ENCODE measurements around the gene TOR3A. TPM values are rescaled to one million over a fixed set of nuclear protein-coding genes. Genes with fewer than 3 reads are reported as not detected.

The TOR3A gene
- total RNA-seq, 1 donor from 2014 or later = 8.2 TPM

GRCh38 chr1:179091691-179092165 lies 9.9 kb downstream of the TOR3A start:
- H3K27me3 Mint-ChIP-seq (ENCODE audit: unreplicated experiment) = peaks cover 7% of the 10 kb centered on the region
- peak overlapping the region; percentile 53 for H3K4me3 Mint-ChIP-seq (ENCODE audit: unreplicated experiment)
- H3K4me1 Mint-ChIP-seq (ENCODE audit: low read depth, unreplicated experiment) = peaks cover 23% of the 10 kb centered on the region
- peaks cover 7% of the 10 kb centered on the region for H3K36me3 Mint-ChIP-seq (ENCODE audit: unreplicated experiment)
- TF ChIP-seq CTCF (IDR thresholded peaks at IDR 0.05; ENCODE audit: partially characterized antibody, unreplicated experiment) = no peak
- peak; percentile 77 for DNase-seq
- peaks cover 4% of the 10 kb centered on the region for H3K9me3 Mint-ChIP-seq (ENCODE audit: unreplicated experiment)
- peak overlapping the region; percentile 93 for H3K27ac Mint-ChIP-seq (ENCODE audit: unreplicated experiment)

- peaks cover 7% of the 10 kb centered on the region for H3K27me3 Mint-ChIP-seq (ENCODE audit: unreplicated experiment)
- no peak overlapping the region for H3K27ac Mint-ChIP-seq (ENCODE audit: unreplicated experiment)
- no peak for TF ChIP-seq CTCF (IDR thresholded peaks at IDR 0.05; ENCODE audit: partially characterized antibody, unreplicated experiment)
- peaks cover 7% of the 10 kb centered on the region for H3K36me3 Mint-ChIP-seq (ENCODE audit: unreplicated experiment)
- no peak overlapping the region for H3K4me3 Mint-ChIP-seq (ENCODE audit: unreplicated experiment)
- no peak for DNase-seq
- peaks cover 23% of the 10 kb centered on the region for H3K4me1 Mint-ChIP-seq (ENCODE audit: low read depth, unreplicated experiment)
- peaks cover 4% of the 10 kb centered on the region for H3K9me3 Mint-ChIP-seq (ENCODE audit: unreplicated experiment)
Measured at GRCh38 chr1:179092896-179093461, 11.1 kb downstream of the TOR3A start.

GRCh38 chr1:179094818-179095217 lies 12.9 kb downstream of the TOR3A start:
- Mint-ChIP-seq H3K27me3 (ENCODE audit: unreplicated experiment) (peaks cover 4% of the 10 kb centered on the region), H3K4me1 (ENCODE audit: low read depth, unreplicated experiment) (peaks cover 23% of the 10 kb centered on the region), H3K36me3 (ENCODE audit: unreplicated experiment) (peaks cover 7% of the 10 kb centered on the region), H3K27ac (ENCODE audit: unreplicated experiment) (no peak overlapping the region), H3K4me3 (ENCODE audit: unreplicated experiment) (no peak overlapping the region), H3K9me3 (ENCODE audit: unreplicated experiment) (peaks cover 4% of the 10 kb centered on the region)
- TF ChIP-seq CTCF (IDR thresholded peaks at IDR 0.05; ENCODE audit: partially characterized antibody, unreplicated experiment) = no peak
- no peak for DNase-seq

GRCh38 chr1:179095377-179095776 lies 13.5 kb downstream of the TOR3A start:
- peaks cover 3% of the 10 kb centered on the region for H3K9me3 Mint-ChIP-seq (ENCODE audit: unreplicated experiment)
- TF ChIP-seq CTCF (IDR thresholded peaks at IDR 0.05; ENCODE audit: partially characterized antibody, unreplicated experiment) = no peak
- no peak for DNase-seq
- peaks cover 4% of the 10 kb centered on the region for H3K27me3 Mint-ChIP-seq (ENCODE audit: unreplicated experiment)
- peaks cover 20% of the 10 kb centered on the region for H3K4me1 Mint-ChIP-seq (ENCODE audit: low read depth, unreplicated experiment)
- H3K27ac Mint-ChIP-seq (ENCODE audit: unreplicated experiment) = peak overlapping the region; percentile 78
- H3K36me3 Mint-ChIP-seq (ENCODE audit: unreplicated experiment) = peaks cover 7% of the 10 kb centered on the region
- H3K4me3 Mint-ChIP-seq (ENCODE audit: unreplicated experiment) = no peak overlapping the region

- Mint-ChIP-seq H3K27me3 (ENCODE audit: unreplicated experiment) (peaks cover 4% of the 10 kb centered on the region), H3K4me1 (ENCODE audit: low read depth, unreplicated experiment) (peaks cover 16% of the 10 kb centered on the region), H3K36me3 (ENCODE audit: unreplicated experiment) (peaks cover 7% of the 10 kb centered on the region), H3K4me3 (ENCODE audit: unreplicated experiment) (no peak overlapping the region), H3K27ac (ENCODE audit: unreplicated experiment) (no peak overlapping the region), H3K9me3 (ENCODE audit: unreplicated experiment) (peaks cover 2% of the 10 kb centered on the region)
- no peak for DNase-seq
- TF ChIP-seq CTCF (IDR thresholded peaks at IDR 0.05; ENCODE audit: partially characterized antibody, unreplicated experiment) = no peak
Measured at GRCh38 chr1:179095924-179096323, 14.1 kb downstream of the TOR3A start.
